ENCODE results near the gene GNGT2. TPM values are rescaled to one million over a fixed set of nuclear protein-coding genes. Genes with fewer than 3 reads are reported as not detected.

The GNGT2 gene
- 1 to 10 TPM in 2 of 4 donors, not detected in 2; 1.4 to 1.7 TPM for total RNA-seq

DNA sequence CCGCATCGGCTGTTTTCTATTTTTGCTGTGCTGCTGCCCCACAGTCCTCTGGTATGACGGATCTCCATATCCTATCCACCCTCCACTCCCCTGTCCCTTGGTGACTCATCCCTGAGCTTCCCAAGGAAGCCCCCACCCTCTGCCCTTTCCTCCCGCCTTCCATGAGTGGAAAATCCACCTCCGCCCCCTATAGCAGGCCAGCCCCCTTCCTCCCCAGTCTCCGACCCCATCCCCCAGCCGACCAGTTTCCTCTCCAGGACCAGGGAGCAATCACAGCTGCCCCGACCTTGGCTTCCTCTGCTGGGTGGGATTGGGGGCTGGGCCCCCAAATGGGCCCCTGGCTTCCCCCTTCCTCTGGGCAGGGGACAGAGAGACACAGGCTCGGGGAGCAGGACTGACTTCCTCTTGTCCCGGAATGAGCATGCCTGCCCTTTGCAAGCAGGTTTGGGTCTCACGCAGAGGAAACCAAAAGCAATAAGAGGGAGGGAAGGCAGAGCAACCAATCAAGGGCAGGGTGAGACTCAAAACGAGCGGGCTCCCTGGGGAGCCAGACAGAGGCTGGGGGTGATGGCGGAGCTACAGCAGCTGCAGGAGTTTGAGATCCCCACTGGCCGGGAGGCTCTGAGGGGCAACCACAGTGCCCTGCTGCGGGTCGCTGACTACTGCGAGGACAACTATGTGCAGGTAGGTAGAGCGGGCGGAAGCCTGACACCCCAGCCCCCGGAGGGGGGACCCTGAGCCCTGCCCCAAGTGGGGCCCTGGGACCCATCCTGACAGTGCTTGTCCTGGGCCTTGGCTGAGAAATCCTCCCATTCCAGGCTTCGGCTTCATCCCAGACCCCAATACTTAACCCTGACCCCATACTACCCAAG, at the start of gene GNGT2, which contains the start of gene ABI3:
TSS of gene GNGT2 (minus strand) at position 417 of the 872 bp plus-strand sequence. CDS start 3,152 bp downstream, outside the sequence.
TSS of gene ABI3 (plus strand) at position 550 of the 872 bp plus-strand sequence. CDS start at position 568, 18 bp downstream.
- no peaks in the 10 kb centered on the region for H3K36me3 ChIP-seq
- WGBS, 2 donors, result 31 to 44% methylated on average over 12 to 14 of the region's 22 CpGs
- H3K27me3 ChIP-seq, result peaks cover 0 to 51% (median 0%) of the 10 kb centered on the region in 4 donors
- H3K27ac ChIP-seq, result peak within 1 kb of the TSS; percentile 66 to 85 (median 78)
- peak within 1 kb of the TSS; percentile 25 to 65 (median 46) for H3K4me3 ChIP-seq
- no peak for DNase-seq
- peaks cover 0 to 45% (median 11%) of the 10 kb centered on the region in 3 donors for H3K4me1 ChIP-seq
- TF ChIP-seq, protein P1, sequence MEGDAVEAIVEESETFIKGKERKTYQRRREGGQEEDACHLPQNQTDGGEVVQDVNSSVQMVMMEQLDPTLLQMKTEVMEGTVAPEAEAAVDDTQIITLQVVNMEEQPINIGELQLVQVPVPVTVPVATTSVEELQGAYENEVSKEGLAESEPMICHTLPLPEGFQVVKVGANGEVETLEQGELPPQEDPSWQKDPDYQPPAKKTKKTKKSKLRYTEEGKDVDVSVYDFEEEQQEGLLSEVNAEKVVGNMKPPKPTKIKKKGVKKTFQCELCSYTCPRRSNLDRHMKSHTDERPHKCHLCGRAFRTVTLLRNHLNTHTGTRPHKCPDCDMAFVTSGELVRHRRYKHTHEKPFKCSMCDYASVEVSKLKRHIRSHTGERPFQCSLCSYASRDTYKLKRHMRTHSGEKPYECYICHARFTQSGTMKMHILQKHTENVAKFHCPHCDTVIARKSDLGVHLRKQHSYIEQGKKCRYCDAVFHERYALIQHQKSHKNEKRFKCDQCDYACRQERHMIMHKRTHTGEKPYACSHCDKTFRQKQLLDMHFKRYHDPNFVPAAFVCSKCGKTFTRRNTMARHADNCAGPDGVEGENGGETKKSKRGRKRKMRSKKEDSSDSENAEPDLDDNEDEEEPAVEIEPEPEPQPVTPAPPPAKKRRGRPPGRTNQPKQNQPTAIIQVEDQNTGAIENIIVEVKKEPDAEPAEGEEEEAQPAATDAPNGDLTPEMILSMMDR (IDR thresholded peaks at IDR 0.05), result no peak
- peak in 2 of 4 donors; percentile 50 to 80 for TF ChIP-seq POLR2A (IDR thresholded peaks at IDR 0.05)
- intact Hi-C loops (cut with DNase I), result no loop called here
- no peaks in the 10 kb centered on the region for H3K9me3 ChIP-seq

DNA sequence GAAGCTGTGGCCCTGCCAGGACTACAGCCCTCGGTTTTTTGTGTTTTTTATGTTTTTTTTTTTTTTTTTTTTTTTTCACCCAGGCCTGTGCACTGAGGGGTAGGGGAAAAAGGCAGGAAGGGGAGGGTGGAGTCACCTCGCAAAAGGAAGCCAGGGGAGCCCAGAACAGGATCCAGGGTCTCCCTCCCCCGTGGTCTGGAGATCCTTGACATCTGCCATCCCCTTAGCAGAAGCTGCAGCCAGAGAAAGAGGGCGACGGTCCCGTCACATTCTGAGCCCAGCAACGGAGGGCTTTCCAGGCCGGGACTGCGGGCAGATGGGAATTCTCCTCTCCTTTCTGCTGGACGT, 49.3 kb upstream of the GNGT2 start:
- Histone ChIP-seq H3K27ac (peak overlapping the region; percentile 64 to 86 (median 76)), H3K4me3 (peak overlapping the region; percentile 49 to 74 (median 58)), H3K36me3 (no peaks in the 10 kb centered on the region), H3K4me1 (peaks cover 0 to 22% (median 5%) of the 10 kb centered on the region in 3 donors), H3K27me3 (peaks cover 0 to 7% (median 0%) of the 10 kb centered on the region in 4 donors), H3K9me3 (no peaks in the 10 kb centered on the region)
- 16 to 28% methylated on average over 2 to 3 of the region's 10 CpGs for WGBS, 2 donors
- TF ChIP-seq POLR2A (IDR thresholded peaks at IDR 0.05), result no peak
- TF ChIP-seq, protein P1 (IDR thresholded peaks at IDR 0.05), result no peak
- no peak for DNase-seq
- intact Hi-C loops (cut with DNase I), result no loop called here

DNA sequence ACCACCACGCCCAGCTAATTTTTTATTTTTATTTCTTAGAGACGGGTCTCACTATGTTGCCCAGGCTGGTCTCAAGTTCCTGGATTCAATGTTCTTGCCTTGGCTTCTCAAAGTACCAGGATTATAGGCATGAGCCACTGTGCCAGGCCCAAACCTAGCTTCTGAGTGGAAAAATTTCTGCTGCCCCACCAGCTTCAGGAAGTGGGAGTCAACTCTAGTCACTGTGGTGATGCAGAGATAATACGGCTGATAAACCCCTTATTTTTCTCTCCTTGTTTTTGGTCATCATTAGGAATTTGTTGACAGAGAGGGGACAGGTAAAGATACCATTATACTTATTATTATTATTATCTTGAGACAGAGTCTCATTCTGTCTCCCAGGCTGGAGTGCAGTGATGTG, 48.0 kb upstream of the GNGT2 start:
- 69 to 92% methylated on average over 2 to 3 of the region's 3 CpGs for WGBS, 2 donors
- no peaks in the 10 kb centered on the region for H3K27me3 ChIP-seq

DNA sequence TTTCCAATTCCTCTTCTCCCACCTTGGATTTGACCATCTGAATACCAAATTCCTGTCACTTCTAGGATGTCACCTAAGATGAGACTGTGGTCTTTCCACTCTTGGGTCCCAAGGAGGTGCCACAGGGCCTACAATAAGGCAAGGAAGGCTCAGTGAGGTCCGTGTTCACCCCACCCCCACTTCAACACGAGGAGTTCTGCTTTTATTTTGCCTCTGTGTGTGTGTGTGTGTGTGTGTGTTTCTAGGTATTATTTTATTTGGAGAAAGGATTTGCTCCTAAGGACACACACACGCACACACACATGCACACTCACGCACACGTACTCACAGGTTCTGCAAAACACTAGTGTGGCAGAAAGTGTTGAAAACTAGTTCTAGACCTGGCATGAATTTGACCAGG, 44.8 kb upstream of the GNGT2 start:
- Histone ChIP-seq H3K4me3 (no peak overlapping the region), H3K27ac (no peak overlapping the region), H3K9me3 (no peaks in the 10 kb centered on the region), H3K36me3 (no peaks in the 10 kb centered on the region), H3K27me3 (peaks cover 0 to 3% (median 0%) of the 10 kb centered on the region in 4 donors), H3K4me1 (peaks cover 0 to 9% (median 0%) of the 10 kb centered on the region in 3 donors)
- no peak for TF ChIP-seq POLR2A (IDR thresholded peaks at IDR 0.05)
- TF ChIP-seq, protein P1 (IDR thresholded peaks at IDR 0.05), result no peak
- no peak for DNase-seq
- intact Hi-C loops (cut with DNase I), result no loop called here
- 53 to 77% methylated on average over 5 of the region's 5 CpGs for WGBS, 2 donors

More for the DNA sequence above, 48.0 kb upstream of the GNGT2 start:
- H3K9me3 ChIP-seq, result no peaks in the 10 kb centered on the region
- H3K4me3 ChIP-seq, result no peak overlapping the region
- no peaks in the 10 kb centered on the region for H3K36me3 ChIP-seq
- peaks cover 0 to 22% (median 5%) of the 10 kb centered on the region in 3 donors for H3K4me1 ChIP-seq
- no peak overlapping the region for H3K27ac ChIP-seq
- intact Hi-C loops (cut with DNase I), result no loop called here
- TF ChIP-seq, protein P1 (IDR thresholded peaks at IDR 0.05), result no peak
- no peak for TF ChIP-seq POLR2A (IDR thresholded peaks at IDR 0.05)
- no peak for DNase-seq

DNA sequence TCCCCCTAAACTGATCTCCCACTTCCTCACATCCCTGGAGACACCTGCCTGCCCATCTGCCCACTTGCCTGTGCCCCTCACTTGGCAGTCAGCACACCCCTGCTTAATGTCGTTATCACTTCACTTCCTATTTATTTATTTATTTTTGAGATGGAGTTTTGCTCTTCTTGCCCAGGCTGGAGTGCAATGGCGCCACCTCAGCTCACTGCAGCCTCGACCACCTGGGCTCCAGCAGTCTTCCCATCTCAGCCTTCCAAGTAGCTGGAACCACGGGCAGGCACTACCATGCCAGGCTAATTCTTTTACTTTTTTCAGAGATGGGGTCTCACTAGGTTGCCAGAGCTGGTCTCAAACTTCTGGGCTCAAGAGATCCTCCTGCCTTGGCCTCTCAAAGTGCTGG, 43.7 kb upstream of the GNGT2 start:
- WGBS, 2 donors, result 55 to 70% methylated on average over 4 of the region's 4 CpGs
- Histone ChIP-seq H3K9me3 (no peaks in the 10 kb centered on the region), H3K4me3 (no peak overlapping the region), H3K4me1 (peaks cover 0 to 7% (median 2%) of the 10 kb centered on the region in 3 donors), H3K27me3 (peaks cover 0 to 13% (median 0%) of the 10 kb centered on the region in 4 donors), H3K27ac (no peak overlapping the region), H3K36me3 (no peaks in the 10 kb centered on the region)
- intact Hi-C loops (cut with DNase I), result no loop called here
- no peak for DNase-seq
- no peak for TF ChIP-seq POLR2A (IDR thresholded peaks at IDR 0.05)
- TF ChIP-seq, protein P1 (IDR thresholded peaks at IDR 0.05), result no peak

All from esophagus squamous epithelium (tissue), 5 donors.